ENCODE results near the gene MED25. TPM values are rescaled to one million over a fixed set of nuclear protein-coding genes. Genes with fewer than 3 reads are reported as not detected.

MED25 gene
- total RNA-seq, 1 donor from 2014 or later, result 66.0 TPM

- DNase-seq (ENCODE audit: low spot score), result no peak
Observed at GRCh38 chr19:49858088-49858985, 40.2 kb downstream of the MED25 start.

GRCh38 chr19:49859682-49860335, 41.7 kb downstream of the MED25 start:
- DNase-seq (ENCODE audit: low spot score), result no peak

- no peak for DNase-seq (ENCODE audit: low spot score)
Observed at GRCh38 chr19:49860336-49861102, 42.4 kb downstream of the MED25 start.

- DNase-seq (ENCODE audit: low spot score), result no peak
Observed at GRCh38 chr19:49861107-49861506, 43.0 kb downstream of the MED25 start.

GRCh38 chr19:49861541-49862378, 43.7 kb downstream of the MED25 start:
- no peak for DNase-seq (ENCODE audit: low spot score)

- DNase-seq (ENCODE audit: low spot score), result no peak
Observed at GRCh38 chr19:49862391-49863253, 44.5 kb downstream of the MED25 start.

- no peak for DNase-seq (ENCODE audit: low spot score)
Observed at GRCh38 chr19:49863254-49863934, 45.3 kb downstream of the MED25 start.

- DNase-seq (ENCODE audit: low spot score), result no peak
Observed at GRCh38 chr19:49863935-49864320, 45.8 kb downstream of the MED25 start.

- DNase-seq (ENCODE audit: low spot score), result no peak
Observed at GRCh38 chr19:49864890-49865289, 46.8 kb downstream of the MED25 start.

GRCh38 chr19:49866933-49867782, 49.1 kb downstream of the MED25 start, which contains the start of gene PNKP:
Gene PNKP (minus strand): TSS chr19:49867576. CDS start chr19:49867204, 372 bp downstream.
- peak; percentile 87 for DNase-seq (ENCODE audit: low spot score)

GRCh38 chr19:49869009-49869483, 51.0 kb downstream of the MED25 start:
- no peak for DNase-seq (ENCODE audit: low spot score)

- peak; percentile 99 for DNase-seq (ENCODE audit: low spot score)
Observed at GRCh38 chr19:49869484-49870308, 51.6 kb downstream of the MED25 start.

- no peak for DNase-seq (ENCODE audit: low spot score)
Observed at GRCh38 chr19:49870309-49870901, 52.3 kb downstream of the MED25 start.

GRCh38 chr19:49871349-49871985, 53.4 kb downstream of the MED25 start:
- DNase-seq (ENCODE audit: low spot score), result no peak

GRCh38 chr19:49872245-49873128, 54.4 kb downstream of the MED25 start:
- no peak for DNase-seq (ENCODE audit: low spot score)

GRCh38 chr19:49873129-49873521, 55.0 kb downstream of the MED25 start:
- no peak for DNase-seq (ENCODE audit: low spot score)
